Stimulated activated CD8-positive, alpha-beta memory T cell treated with anti-CD3 and anti-CD28 coated beads, Interleukin-2, amount 100 ng/mL, for 48 hours (primary cell): ENCODE results near the gene CLMN.
"Not testable (repeated sequence)": the region's sequence is repeated elsewhere in the genome, so short reads cannot be mapped to it uniquely, and the experiment has no call there.

Source experiments
- DNase-seq, 2 donors: peaks; one replicate each; pipeline ENCODE4 v3.0.0-alpha.2; 2020; ENCODE audit warnings: low read depth in 2 of 2

Gene CLMN

GRCh38 chr14:95285566-95285965 lies 34.1 kb downstream of the CLMN start:
- no peak for DNase-seq

DNA sequence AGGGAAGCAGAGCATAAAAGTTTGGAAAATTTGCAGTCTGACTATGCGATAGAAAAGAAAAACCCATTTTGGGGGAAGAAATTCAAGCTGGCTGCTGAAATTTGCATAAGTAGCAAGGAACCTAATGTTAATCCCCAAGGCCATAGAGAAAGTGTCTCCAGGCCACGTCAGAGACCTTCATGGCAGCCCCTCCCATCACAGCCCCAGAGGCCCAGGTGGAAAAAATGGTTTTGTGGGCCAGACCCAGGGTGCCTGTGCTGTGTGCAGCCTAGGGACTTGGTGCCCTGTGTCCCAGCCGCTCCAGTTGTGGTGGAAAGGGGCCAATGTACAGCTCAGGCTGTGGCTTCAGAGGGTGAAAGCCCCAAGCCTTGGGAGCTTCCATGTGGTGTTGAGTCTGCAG lies 35.9 kb downstream of the CLMN start:
- DNase-seq = not testable (repeated sequence)

DNA sequence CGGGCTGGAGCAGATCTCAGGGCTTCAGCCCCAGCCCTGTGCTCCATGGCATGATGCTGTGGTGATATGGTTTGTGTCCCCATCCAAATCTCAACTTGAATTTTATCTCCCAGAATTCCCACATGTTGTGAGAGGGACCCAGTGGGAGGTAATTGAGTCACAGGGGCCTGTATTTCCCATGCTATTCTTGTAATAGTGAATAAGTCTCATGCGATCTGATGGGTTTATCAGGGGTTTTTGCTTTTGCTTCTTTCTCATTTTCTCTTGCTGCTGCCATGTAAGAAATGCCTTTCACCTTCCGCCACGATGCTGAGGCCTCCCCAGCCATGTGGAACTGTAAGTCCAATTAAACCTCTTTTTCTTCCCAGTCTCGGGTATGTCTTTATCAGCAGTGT lies 36.7 kb downstream of the CLMN start:
- not testable (repeated sequence) for DNase-seq

- no peak for DNase-seq
These were observed 37.2 kb downstream of the CLMN start for GRCh38 chr14:95282354-95282985.

DNA sequence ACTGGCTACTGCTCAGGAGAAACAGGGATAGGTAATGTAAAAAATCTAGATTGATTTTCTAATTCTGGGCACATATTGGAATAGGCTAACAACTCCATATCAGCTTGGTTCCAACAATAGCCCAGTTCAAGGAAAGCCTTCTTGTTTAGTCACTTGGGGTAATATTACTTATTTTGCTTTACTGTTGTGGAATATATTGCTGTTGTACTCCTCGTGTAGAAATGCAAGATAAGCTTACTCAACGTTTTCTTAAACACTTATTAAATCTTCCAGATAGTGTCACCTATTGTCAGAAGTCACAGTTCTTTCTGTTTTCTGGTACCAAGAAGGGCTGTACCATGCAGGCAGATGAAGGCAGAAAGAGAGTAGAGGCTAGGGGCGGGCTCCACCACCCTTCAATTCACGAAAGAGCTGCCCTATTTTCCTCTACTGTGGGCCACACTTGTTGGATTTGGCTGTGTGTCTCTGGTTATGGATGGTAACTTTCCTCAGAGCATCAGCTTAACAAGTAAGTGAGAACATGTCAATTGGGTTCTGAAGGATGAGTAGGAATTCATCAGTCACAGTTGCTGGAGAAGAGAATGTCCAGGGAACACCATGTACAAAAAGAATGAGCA lies 38.0 kb downstream of the CLMN start:
- no peak for DNase-seq

DNA sequence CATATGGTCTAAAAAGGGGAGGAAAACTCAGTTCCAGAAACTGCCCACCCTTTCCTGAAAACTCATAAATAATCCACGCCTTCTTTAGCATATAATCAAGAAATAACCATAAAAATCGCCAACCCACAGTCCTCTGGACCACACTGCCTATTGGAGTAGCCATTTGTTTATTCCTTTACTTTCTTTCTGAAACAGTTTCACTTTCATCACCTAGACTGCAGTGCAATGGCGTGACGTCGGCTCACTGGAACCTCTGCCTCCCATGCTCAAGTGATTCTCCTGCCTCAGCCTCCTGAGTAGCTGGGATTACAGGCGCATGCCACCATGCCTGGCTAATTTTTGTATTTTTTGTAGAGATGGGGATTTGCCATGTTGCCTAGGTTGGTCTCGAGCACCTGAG lies 44.2 kb downstream of the CLMN start:
- DNase-seq = no peak

- no peak for DNase-seq
These were observed 44.8 kb downstream of the CLMN start for GRCh38 chr14:95274874-95275273.

- no peak for DNase-seq
These were observed 45.4 kb downstream of the CLMN start for GRCh38 chr14:95274279-95274678.

DNA sequence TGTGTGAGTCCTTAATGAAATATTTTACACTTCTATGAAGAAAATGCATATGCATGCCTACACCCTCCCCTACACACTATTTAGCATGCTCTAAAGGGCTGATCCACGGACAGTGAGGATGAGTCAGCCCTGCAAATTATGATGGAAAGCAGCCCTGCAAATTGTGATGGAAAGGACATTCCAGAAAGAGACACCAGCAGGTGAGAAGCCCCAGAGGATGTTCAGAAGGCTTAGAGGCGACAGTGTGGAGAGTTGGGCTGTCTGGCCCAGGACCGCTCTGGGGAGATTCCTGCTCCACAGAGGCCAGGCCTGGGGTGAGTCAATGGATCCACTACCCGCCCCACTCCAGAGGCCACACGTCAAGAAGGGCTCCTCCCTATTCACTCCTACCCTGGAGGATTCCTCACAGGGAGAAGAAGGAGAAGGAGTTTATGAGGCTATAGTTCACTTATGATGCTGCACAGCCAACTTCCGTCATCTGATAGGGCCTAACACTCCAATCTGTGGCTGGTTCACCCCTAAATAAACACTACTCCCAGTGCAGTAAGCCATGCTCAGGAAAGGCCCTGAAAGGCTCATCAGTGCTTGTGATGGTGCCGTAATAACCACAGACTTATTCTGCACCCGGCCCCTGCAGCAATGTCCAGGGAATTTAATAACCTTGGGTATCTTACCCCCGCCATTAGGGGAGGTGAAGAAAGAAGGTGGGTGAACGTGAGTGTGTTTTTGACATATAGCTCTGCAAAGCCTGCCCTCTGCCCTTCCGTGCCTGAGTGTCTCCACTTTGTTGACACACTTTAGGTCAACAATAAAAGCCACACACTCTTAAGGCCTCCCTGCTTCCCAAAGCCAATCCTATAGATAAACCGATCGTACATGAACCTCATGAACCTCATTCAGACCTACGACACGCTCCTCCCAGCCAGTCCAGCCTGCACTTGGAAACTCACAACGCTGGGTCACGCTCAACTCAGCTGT lies 46.4 kb downstream of the CLMN start:
- no peak for DNase-seq

GRCh38 chr14:95272057-95272456 lies 47.7 kb downstream of the CLMN start:
- DNase-seq = no peak

- no peak for DNase-seq
These were observed 49.5 kb downstream of the CLMN start for GRCh38 chr14:95270203-95270602.

DNA sequence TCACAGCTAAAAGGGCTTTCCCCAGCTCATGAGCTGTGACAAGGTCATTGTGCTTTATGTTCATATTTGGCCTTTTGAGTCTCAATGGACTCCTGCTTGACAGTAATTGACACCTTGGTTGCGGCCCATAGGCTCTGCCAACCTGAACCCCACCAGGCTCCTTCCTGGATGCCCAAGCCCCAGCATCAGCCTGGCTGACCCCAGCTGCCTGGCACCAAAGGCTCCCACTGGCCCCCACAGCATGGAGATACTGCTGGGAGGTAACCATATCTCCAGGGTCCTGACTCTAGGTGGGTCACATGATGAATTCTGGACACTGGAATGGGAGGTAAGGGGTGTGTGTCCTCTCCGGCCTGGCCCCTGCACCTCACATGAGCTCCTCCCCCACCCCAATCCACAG lies 50.2 kb downstream of the CLMN start:
- DNase-seq = no peak

DNA sequence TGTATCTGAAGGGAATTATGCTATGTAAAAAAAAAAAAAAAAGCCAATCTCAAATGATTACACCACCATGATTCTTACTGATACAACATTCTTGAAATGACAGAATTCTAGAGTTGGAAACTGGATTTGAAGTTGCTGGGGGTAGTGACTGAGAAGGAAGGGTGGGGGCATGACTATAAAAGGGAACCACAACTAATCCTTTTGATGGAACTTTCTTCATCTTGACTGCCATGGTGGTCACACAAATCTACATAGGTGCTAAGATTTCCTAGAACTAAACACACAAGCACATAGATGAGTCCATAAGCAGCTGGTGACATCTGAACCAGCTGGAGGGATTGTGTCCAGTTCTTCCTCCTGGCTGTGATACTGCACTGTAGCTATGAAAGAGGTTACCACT lies 51.4 kb downstream of the CLMN start:
- no peak for DNase-seq

GRCh38 chr14:95267306-95267705 lies 52.4 kb downstream of the CLMN start:
- DNase-seq = no peak

DNA sequence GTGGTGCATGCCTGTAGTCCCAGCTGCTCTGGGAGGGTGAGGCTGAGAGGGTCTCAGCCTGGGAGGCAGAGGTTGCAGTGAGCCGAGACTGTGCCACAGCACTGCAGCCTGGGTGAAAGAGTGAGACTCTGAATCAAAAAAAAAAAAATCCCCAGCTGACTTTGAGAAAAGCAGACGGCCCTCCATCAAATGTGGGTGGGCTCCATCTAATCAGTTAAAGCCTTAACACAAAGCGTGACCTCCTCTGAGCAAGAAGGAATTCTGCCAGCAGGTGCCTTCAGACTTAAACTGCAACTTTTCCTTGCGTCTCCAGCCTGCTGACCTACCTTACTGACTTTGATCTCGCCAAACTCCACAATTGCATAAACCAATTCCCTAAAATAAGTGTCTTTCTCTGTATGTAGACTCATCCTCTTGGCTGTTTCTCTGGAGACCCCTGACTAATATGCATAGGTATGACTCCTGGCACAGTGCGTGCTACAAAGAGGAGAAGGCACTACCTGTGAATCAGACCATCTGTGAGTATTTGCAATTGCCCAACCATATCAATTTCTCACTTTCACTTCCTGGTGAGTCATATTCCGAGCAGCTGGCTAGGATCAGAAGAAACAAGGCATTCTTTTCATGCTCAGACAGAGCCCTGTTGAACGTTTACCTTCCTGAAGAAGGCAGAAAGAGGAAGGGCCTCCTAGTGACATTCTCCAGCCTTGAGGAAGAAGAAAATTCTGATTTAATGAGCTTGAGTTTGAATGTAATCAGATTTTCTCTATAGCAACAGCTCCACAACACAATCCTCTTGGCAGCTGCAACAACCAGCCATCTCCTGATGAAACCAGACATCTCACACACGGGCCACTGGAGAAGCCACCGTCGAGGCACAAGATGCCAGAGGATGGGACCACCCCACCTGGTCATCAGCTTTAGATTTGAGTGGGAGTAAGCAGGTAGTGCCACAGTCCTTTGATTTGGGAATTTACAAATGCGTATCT lies 54.3 kb downstream of the CLMN start:
- peak in 1 of 2 donors; percentile 12 for DNase-seq

DNA sequence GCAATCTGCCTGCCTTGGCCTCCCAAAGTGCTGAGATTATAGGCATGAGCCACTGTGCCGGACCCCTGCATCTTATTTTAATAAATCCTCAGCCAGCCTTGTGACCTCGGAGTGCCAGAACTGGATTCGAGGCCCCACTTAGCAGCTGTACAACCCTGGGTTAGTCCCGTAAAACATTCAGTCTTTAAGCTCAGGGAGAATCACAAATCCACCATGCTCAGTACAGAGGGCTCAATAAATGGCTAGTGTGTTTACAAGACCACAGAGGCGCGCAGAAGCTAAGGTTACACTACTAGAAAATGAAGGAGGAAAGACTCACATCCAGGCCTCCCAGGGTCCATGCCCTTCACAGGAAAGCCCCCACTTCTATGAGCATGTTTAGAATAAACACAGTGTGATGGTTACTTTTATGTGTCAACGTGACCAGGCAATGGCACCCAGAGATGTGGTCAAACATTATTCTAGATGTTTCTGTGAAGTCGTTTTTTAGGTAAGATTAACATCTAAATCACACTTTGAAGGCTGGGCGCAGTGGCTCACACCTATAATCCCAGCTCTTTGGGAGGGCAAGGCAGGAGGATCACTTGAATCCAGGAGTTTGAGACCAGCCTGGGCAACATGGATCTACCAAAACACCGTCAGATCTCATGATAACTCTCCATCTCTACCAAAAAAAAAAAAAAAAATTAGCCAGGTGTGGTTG lies 55.3 kb downstream of the CLMN start:
- no peak for DNase-seq

- no peak for DNase-seq
These were observed 56.0 kb downstream of the CLMN start for GRCh38 chr14:95263527-95264231.

GRCh38 chr14:95262511-95262891 lies 57.2 kb downstream of the CLMN start:
- DNase-seq = no peak

- DNase-seq = no peak
These were observed 57.8 kb downstream of the CLMN start for GRCh38 chr14:95261616-95262510.
